GM13977 (cell line): Measurements from ENCODE around the gene KCNQ1.

Experiments
- DNase-seq: peaks from one replicate; pipeline ENCODE4 v3.0.0; 2012; ENCODE audit warnings: low spot score
- CTCF ChIP-seq: IDR thresholded peaks from 2 replicates; pipeline ENCODE4 v1.5.1; 2012; ENCODE audit warnings: mild to moderate bottlenecking, control low read depth; ENCODE audit not compliant: insufficient read depth; ENCODE audit errors: extremely low read depth, missing control alignments
- in situ Hi-C: fragments of 300-500 bp; cut with MboI; formaldehyde crosslinking; loops from one replicate; pipeline ENCODE4 v1.12.0; 2022; ENCODE audit warnings: low sequenced_read_pairs, low pct_unique_long_range_greater_than_20kb, mixed read lengths, inconsistent platforms; ENCODE audit not compliant: unreplicated experiment

The KCNQ1 gene

GRCh38 chr11:2404735-2405196, 40.0 kb upstream of the KCNQ1 start:
- DNase-seq, result no peak

GRCh38 chr11:2406451-2406850, 38.4 kb upstream of the KCNQ1 start:
- in situ Hi-C loops, result loop anchor here (25.0 kb wide), 1 partner anchor 219 kb away; no protein-coding TSS in a partner anchor
- no peak for DNase-seq
- TF ChIP-seq CTCF, result no peak

More at GRCh38 chr11:2404735-2405196, 40.0 kb upstream of the KCNQ1 start:
- in situ Hi-C loops, result loop anchor here (25.0 kb wide), 1 partner anchor 217 kb away; no protein-coding TSS in a partner anchor
- TF ChIP-seq CTCF, result no peak

- in situ Hi-C loops, result loop anchor here (25.0 kb wide), 1 partner anchor 220 kb away; no protein-coding TSS in a partner anchor
- no peak for DNase-seq
- no peak for TF ChIP-seq CTCF
Observed at GRCh38 chr11:2406878-2407410, 37.9 kb upstream of the KCNQ1 start.

- in situ Hi-C loops, result loop anchor here (25.0 kb wide), 1 partner anchor 221 kb away; no protein-coding TSS in a partner anchor
- TF ChIP-seq CTCF, result no peak
- no peak for DNase-seq
Observed at GRCh38 chr11:2408671-2409070, 36.1 kb upstream of the KCNQ1 start.

- in situ Hi-C loops, result loop anchor here (25.0 kb wide), 1 partner anchor 222 kb away; no protein-coding TSS in a partner anchor
- TF ChIP-seq CTCF, result no peak
- DNase-seq, result no peak
Observed at GRCh38 chr11:2409126-2409525, 35.7 kb upstream of the KCNQ1 start.

GRCh38 chr11:2409611-2410468, 35.0 kb upstream of the KCNQ1 start:
- no peak for DNase-seq
- in situ Hi-C loops, result loop anchor here (25.0 kb wide), 1 partner anchor 223 kb away; no protein-coding TSS in a partner anchor
- no peak for TF ChIP-seq CTCF
